Muscle of arm (tissue), 14 donors: ENCODE data around the gene IL13RA2. TPM values are rescaled to one million over a fixed set of nuclear protein-coding genes. Genes with fewer than 3 reads are reported as not detected.
A peak's percentile ranks its signal among the peaks of the same experiment; 100 is the strongest.

Experiments
- DNase-seq: peaks from one replicate; pipeline ENCODE4 v3.0.0-alpha.2; 2013
- long read RNA-seq, 11 donors: transcript quantifications; one replicate each; lab custom pipeline, GENCODE V29; 2026
- polyA plus RNA-seq, 12 donors: library from polyadenylated mRNA; unstranded; fragments of 120-200 nt; gene quantifications; one replicate each; pipeline ENCODE4 v1.2.1, GENCODE V29; 2013; ENCODE audit not compliant: insufficient read length in 12 of 12

IL13RA2 gene, protein sequence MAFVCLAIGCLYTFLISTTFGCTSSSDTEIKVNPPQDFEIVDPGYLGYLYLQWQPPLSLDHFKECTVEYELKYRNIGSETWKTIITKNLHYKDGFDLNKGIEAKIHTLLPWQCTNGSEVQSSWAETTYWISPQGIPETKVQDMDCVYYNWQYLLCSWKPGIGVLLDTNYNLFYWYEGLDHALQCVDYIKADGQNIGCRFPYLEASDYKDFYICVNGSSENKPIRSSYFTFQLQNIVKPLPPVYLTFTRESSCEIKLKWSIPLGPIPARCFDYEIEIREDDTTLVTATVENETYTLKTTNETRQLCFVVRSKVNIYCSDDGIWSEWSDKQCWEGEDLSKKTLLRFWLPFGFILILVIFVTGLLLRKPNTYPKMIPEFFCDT
- under 1 TPM in 8 of 12 donors, not detected in 4; 0.13 to 0.80 (median 0.38) TPM for polyA plus RNA-seq
- long read RNA-seq, donor 1 = 0 reads
- long read RNA-seq, donor 2 = 0 reads
- long read RNA-seq, donor 3 = 0 reads
- long read RNA-seq, donor 4 = 0 reads
- long read RNA-seq, donor 5 = 0 reads
- long read RNA-seq, donor 6 = 0 reads
- long read RNA-seq, donor 7 = 0 reads
- long read RNA-seq, donor 8, partial matches to known transcripts = 0 of 1 reads
- long read RNA-seq, donor 8, other reads (novel, unspliced or antisense) = 0 of 1 reads
- long read RNA-seq, donor 9 = 0 reads
- long read RNA-seq, donor 10 = 0 reads
- long read RNA-seq, donor 11 = 0 reads

DNA sequence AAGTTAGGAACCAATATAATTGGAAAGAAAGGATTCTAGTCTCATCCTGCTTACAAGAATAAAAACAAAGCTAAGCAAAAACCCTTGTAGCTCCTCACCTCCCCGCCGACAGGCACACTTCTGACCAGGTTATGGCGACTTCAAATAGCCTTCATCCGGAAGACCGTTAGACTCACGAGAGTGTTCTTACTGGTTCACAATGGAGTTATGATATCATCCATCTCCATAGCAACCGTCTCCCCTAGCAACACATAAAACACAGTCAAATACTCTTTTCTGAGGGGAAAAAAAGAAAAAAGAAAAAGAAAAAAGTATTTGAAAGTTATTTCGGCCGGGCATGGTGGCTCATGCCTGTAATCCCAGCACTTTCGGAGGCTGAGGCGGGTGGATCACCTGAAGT is at the start of gene IL13RA2:
TSS of gene IL13RA2 (minus strand) at position 162 of the 400 bp plus-strand sequence. CDS start 347 bp downstream, outside the sequence.
- no peak for DNase-seq

DNA sequence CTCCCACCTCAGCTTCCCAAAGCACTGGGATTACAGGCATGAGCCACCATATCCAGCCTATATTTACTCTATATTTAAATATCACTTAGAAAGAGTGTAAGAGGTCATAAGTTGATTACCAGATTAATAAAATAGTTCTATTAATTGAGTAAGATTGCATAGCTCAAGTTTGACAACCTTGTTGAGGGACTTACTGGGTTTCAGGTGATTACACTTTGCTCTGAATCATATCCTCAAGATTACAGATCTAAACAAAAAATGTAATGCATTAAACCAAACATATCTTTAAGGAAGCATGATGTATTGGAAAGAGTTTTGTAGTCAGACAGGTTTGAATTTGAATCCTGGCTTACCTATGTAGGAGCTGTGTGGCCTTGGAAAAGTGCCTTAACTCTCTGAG is 47.9 kb upstream of the IL13RA2 start:
- no peak for DNase-seq

DNA sequence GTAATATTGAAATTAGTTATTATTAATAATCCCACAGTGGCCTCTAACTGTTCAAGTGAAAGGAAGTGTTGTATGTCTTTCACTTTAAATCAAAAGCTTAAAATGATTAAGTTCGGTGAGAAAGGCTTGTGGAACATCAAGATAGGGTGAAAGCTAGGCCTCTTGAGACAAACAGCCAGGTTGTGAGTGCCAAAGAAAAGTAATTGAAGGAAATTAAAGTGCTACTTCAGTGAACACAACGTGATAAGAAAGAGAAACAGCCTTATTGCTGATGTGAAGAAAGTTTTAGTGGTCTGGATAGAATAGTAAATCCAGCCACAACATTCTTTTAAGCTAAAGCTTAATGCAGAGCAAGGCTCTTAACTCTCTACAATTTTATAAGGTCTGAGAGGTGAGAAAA is 42.6 kb upstream of the IL13RA2 start:
- DNase-seq = no peak

DNA sequence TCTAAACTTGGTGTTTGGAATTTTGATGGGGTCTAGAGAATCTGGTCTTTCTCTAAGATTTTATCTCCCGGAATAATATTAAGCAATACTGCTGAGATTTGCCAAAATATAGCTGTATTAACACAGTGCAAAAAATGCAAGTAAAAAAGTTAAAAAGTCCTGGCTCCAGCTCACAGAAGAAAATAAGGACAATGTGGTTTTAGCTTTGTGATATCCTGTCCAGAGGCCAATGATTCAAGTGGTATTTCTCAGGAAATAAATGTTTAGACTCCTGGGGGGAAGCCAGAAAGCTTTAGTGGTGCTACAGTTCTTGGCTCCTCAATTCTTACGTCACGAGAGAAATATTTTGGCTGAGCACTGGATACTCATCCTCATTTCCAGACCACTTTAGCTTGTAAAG is 40.9 kb upstream of the IL13RA2 start:
- DNase-seq = peak; percentile 78

DNA sequence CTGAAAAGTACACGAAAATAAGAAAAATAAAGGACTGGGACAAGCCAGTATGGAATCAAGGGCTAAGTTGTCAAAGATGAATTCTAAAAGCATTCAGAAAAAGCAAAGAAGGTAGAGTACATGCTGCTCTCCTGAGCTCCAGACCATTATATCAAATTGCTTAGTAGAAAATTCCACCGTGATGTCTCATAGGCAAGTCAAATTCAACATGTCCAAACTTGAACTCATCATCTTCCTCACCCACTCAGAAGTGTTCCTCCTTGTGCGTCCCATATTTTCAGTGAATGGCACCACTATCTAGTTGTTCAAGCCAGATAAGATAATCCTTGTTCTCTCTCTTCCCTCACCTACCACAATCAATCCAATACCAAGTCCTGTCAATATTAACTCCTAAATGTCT is 37.5 kb upstream of the IL13RA2 start:
- DNase-seq = no peak

DNA sequence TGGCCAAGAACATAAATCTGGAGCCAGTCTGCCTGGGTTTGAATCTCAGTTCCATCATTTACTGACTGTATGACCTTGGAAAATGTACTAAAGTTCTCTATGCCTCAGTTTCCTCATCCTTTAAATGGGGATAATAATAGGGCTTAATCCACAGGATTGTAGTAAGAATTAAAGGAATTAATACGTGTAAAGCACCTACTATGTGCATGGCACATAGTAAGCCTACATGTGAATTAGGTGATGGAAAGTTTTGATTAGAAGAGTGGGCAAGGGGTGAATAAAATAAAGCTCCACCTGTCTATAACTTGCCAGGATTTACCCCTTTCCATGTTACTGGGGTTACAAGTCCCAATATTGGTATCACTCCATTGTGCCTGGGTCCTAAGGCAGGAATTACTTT is 35.8 kb upstream of the IL13RA2 start:
- DNase-seq = no peak

DNA sequence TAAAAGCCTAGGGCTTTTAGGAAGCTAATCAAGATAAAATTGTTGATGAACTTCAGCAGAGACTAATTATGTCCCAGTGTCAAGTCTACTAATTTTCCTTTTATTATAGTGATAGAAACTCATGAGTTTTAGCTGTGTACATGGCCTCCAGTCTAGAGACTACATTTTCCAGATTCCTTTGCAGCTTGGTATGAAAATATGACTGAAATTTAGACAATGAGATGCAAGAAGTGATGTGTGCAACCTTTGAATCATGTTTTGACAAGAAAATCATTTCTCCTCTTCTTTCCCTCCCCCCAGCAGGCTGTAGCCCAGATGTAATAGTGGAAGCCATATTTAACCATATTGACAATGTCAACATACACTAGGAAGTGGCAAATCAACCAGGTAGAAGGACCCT is 30.3 kb upstream of the IL13RA2 start:
- no peak for DNase-seq

DNA sequence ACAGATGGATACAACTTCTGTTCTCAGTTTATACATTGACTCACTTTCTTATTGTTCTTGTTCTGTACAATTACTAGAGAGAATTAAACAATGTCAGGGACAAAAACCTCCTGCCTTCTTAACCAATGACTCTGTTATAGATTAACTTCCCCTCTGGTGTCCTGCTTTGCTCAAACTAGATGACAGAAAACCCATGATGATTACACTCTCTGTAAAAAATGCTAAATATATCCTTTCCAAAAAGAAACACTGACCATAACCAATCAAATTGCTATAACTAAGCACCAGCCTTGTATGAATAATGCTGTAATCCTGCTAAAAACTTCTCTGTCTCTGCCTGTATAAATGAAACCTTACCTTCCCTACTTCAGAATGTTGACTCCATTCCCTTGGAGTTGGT is 29.8 kb upstream of the IL13RA2 start:
- DNase-seq = no peak

DNA sequence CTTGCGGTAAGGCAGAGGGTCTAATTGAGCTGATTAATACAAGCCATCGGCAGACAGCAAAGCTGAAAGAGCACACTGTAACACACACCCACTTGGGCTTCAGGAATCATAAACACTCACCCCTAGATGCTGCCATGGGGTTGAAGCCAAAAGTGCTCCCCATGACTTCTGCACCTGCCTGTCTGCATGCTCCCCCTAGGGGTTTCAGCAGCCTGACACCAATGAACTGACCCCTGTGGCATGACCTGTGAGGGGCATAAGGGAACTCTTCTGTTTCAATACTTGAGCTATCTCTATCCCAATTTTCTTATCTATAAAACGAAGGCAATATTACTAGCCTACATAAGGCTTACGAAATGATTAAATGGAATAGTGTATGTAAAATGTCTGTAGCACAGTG is 23.0 kb upstream of the IL13RA2 start:
- no peak for DNase-seq

DNA sequence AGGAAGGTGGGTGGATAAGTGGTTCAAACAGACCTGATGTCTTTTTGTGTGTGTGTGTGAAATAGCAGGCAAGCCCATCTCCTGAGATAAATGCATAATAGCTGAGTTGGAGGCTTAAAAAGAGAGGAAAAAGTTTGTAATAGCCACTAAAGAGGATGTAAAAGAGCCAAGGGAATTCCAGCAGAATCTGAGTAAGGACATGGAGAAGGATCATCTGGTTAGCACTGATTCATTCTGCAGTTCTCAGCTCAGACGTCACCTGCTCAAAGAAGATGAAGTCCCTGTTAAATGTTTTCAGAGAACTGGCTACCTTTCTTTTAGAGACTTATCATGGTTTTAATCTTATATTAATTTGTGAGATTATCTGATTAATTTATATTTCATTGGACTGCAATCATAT is 21.0 kb upstream of the IL13RA2 start:
- no peak for DNase-seq

DNA sequence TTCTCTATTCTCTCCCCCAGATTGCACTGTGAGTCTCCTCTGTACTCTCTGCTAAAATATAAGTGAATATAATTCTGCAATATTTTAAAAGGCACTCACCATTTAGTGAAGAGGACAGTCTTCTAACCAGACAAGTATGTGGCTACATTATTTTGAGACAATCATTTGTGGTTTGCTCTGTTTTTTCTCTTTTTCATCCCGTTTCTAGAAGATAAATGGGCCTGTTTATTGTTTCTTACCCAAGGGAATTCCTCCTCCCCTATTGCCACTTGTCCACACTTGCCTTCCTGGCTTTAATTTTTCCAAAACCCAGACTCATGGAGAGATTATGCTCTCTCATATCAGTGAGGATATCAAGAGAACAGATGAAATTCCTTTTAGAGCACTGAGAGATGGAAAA is 18.6 kb upstream of the IL13RA2 start:
- no peak for DNase-seq

DNA sequence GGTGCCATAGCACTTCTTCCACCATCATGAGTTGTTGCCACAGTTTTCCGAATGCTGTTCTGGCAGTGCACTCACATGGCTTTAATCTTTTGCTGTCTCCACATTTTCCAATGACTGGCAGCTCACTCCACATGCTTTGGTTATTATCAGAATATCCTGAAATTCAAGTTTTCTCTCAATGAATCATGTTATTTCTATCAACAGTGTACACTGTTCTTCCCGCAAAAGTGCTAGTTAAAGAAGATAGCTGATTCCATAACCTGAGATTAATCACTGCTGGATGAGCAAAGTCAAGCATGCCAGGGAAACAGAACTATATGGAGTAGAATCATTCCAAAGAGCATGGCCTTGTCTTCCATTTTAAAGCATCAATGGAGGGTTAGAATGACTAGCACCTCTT is 14.6 kb upstream of the IL13RA2 start:
- no peak for DNase-seq

DNA sequence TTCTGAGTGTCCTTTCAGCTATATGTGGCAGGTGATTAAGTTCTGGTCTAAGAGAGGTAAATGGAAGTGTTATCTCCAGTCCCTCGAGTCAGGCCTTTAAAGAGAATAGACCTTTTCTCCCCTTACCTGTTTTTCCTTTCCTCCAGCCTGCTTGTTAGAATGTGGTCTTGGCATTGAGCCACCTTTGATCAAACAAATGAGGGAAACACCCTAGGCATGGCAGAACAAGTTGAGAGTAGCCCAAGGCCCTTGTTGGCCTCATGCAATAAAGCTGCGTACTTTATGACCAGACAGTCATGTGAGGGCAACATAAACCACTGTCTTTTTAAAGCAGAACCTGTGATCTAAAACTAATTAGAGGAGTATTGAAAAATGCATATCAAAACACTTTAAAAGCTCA is 13.2 kb upstream of the IL13RA2 start:
- DNase-seq = no peak

DNA sequence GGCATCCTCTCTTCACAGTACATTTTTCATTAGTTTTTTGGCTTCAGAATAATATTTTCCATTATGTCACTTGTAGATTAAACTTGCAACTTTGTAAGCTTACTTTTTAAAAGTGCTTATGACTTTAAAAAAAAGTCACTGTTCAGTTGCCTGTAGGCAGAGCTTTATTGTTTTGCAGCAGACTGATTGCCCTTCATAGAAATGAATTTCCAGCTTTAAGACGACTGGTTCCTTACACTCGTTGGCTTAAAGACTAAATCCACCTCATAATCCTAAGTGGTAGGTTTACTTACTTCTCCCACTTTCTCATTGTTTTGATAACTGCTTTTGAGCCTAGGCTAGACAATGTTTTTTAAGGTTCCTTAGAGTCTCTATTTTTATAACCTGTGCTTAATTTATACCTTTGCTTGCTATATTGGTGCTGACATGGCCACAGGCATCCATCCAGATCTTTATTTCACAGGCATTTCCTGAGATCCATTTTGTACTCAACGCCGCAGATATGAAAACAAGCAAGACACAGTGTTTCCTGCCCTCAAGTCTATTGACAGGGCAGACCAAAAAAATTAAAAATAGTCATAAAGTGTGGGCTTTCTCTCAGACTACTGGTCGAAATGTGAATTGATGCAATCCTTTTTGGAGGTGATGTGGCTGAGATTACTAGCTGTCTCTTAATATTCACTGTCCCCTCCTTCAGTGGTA is 12.6 kb upstream of the IL13RA2 start:
- no peak for DNase-seq

DNA sequence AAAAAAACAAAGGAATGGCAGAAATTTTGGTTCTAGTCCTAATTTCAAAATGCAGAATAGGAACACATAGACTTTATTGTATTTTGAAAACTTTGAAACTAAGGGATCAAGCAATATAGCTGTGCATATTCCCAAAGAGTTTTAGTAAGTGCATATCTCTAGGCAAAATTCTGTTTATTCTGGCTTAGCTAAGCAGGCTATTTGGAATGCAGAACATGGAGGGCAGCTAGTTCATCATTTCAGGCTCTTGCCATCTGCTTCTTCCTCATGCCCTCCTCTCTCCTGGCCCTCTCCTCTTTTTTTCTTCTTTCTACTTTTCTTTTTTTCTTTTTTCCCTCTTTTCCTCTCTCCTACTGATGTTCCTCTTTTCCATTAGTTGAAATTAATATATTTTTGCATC is 12.0 kb upstream of the IL13RA2 start:
- no peak for DNase-seq

DNA sequence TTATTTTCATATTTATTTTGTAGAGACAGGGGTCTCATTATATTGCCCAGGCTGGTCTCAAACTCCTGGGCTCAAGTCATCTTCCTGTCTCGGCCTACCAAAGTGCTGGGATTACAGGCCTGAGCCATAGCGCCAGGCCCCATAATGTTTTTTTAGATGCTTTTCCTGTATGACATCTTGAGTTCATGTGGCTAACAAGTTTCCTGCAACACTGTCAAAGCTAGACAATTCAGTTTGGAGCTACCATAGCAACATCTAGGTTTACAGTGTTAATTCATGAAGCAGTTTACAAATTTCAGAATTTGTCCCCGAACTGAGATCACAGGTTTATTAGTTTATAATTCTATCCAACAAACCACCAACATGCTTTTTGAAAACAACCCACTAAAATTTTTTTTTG is 6.4 kb upstream of the IL13RA2 start:
- DNase-seq = no peak

DNA sequence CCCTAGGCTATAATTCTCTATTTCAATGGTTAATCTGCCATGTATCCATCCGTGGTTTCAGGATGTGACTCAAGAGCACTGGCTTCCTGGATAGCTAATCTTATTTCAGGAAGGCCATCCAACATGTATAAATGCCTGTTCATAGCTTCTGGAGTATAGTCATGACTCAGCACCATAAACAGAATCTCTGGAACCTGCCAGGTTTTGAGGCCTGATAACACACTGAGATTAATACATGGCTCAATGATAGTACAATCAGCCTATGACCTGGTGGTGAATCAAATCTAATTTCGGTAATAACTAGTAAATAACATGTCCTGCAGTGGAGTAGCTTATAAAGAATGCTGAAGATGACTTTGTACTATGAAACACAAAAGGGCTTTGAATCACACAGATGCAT is 5.7 kb upstream of the IL13RA2 start:
- DNase-seq = no peak

DNA sequence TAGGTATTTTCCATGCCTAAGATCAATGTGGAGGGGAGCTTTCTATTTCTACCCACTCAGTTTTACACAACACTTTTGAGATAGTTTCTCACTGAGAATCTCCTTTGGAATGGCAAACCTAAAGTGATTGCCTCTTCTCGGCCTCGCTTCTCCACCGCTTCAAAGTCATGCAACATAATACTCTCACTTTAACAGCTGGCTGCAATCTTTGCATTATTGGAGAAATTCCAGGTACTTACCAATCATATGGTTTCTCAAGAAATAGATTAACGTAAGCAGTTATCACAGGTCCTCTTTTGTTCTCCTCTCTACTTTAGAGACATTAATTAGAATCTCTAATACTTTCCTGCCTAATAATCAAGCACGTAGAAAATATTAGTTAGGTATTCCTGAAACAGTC is 3.7 kb upstream of the IL13RA2 start:
- DNase-seq = no peak

DNA sequence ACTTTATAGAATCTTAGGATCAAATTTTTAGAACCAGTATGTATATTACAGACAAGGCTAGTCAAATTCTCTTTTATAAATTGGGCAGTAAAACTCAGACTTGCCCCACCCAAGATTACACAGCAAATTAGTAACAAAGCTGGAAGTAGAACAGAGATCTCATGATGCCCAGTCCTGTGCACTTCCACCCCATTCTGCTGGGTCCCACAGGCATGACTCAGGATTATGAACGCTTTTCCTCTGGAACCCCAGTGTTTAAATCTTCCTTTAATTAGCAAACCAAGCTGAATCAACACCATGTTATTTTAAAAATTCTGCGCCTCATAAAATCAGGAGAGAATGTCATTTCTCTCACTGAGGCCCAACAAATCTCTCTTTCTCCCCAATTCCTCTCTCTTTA is 1.5 kb upstream of the IL13RA2 start:
- DNase-seq = no peak

DNA sequence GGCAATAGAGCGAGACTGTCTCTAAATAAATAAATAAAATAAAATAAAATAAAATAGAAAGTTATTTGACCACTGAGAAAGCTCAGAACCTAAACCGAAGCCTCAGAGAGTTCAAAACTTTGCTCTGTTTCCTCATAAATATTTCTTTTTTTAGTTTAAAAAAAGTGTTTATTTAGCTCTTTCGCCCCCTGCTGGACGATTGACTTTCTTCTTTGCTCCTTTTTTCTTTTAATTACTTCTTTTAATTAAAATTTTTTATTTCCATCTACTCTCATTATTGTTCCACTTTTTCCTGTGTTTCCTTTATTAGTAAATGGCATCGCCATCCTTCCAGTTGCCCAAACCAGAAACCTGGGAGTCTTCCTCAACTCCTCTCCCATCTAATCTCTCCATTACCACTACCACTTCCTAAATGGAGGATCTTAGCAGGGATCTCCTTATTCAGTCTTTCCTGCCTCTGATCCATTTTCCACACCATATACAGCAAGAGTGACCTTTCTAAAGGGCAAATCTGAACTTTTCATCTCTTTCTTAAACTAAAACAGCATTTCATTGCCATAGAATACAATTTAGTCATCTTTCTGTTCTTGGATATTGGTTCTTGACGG is 728 bp upstream of the IL13RA2 start:
- DNase-seq = no peak

DNA sequence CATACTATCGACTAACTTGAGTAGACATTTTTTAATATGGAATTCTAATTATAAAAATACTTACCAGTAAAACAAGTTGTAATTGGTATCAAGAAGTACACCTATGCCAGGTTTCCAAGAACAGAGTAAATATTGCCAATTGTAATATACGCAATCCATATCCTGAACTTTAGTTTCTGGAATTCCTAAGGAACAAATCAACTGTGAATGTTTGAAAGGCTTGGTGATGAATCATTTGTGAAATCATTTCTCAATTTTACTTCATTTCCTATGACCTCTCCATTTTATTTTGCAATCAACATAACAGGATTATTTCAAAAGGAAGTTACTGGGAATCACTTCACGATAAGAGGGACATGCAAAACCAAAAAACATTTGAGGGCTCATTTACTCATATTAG is 3.7 kb downstream of the IL13RA2 start:
- DNase-seq = no peak

DNA sequence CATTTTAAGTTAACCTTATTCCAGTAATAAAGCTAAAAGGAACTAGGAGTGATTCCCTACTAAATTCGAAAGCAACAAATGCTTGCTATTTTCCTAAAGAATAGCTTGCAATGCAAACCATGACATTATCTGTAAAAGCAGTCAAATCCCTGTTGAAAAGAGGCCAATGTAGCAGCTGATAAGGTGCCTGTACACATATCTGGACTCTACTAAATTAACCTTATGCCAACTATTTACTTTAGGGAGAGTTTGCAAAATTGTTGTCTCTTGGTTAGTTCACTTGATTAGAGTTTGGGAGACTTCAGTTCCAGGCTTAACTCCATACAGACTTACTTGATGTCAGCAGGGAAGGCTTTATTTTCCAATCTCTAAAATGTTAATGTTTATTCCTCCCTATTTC is 6.0 kb downstream of the IL13RA2 start:
- DNase-seq = no peak

DNA sequence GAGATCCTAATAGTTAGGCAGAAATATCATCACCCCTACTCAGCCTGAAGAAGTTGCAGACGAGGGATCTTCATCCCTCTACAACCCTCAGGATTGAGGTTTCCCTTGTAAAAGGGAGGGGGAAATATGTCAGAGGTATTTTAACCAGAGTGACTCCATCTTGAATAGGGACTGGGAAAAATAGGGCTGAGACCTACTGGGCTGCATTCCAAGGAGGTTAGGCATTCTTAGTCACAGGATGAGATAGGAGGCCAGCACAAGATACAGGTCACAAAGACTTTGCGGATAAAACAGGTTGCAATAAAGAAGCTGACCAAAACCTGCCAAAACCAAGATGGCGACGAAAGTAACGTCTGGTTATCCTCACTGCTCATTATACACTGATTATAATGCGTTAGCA is 17.5 kb downstream of the IL13RA2 start:
- no peak for DNase-seq
